B cell (primary cell): ENCODE results near the gene C8A.

ENCODE experiments used
- CTCF ChIP-seq: fragments of 200-600 bp; IDR thresholded peaks from one replicate; pipeline ENCODE4 v1.8.0; 2022; ENCODE audit warnings: antibody characterized with exemption, mild to moderate bottlenecking
- EZH2 ChIP-seq: IDR thresholded peaks from 2 replicates; pipeline ENCODE4 v1.6.1; 2012; ENCODE audit warnings: borderline replicate concordance, low read depth, mild to moderate bottlenecking, moderate library complexity, low read length; ENCODE audit not compliant: insufficient read depth, poor library complexity, severe bottlenecking

GRCh38 chr1:56894014-56894413, 39.4 kb downstream of the C8A start:
- no peak for TF ChIP-seq CTCF
- TF ChIP-seq EZH2, result no peak
